Measurements from ENCODE around the gene DNAH17. TPM values are rescaled to one million over a fixed set of nuclear protein-coding genes. Genes with fewer than 3 reads are reported as not detected.

The DNAH17 gene
- total and polyA plus RNA-seq, 2 of the 13 experiments (the other 11 are each of a cell fraction or from before 2014, with no cell fraction given): 0.86 to 1.6 TPM

- Histone ChIP-seq H3K36me3 (replicated peaks in 1 of 2; ENCODE audit: control insufficient read depth in 1 of 2, insufficient read depth in 2 of 2, low read length in 2 of 2) (no peaks in the 10 kb centered on the region), H3K9ac (ENCODE audit: insufficient read depth, low read depth, low read length) (no peak overlapping the region), H2AFZ (ENCODE audit: low read length) (no peak overlapping the region), H3K27me3 (ENCODE audit: control insufficient read depth in 1 of 2, insufficient read depth in 2 of 2, low read length in 2 of 2) (no peaks in the 10 kb centered on the region; a peak in 1 of 5 replicates), H3K9me3 (ENCODE audit: low read length) (no peaks in the 10 kb centered on the region), H3K4me2 (ENCODE audit: low read depth, low read length) (no peak overlapping the region), H3K4me1 (ENCODE audit: insufficient read depth, low read length) (peaks cover 11% of the 10 kb centered on the region), H3K79me2 (ENCODE audit: insufficient read depth, low read length) (no peaks in the 10 kb centered on the region), H3K27ac (ENCODE audit: extremely low read length, insufficient read depth, low read length) (no peak overlapping the region), H4K20me1 (ENCODE audit: insufficient read depth, low read length) (no peaks in the 10 kb centered on the region), H3K4me3 (replicated peaks in 1 of 3; ENCODE audit: insufficient read depth in 1 of 3, low read depth in 2 of 3, low read length in 3 of 3) (no peak overlapping the region)
- in situ Hi-C loops (cut with HindIII; ENCODE audit: extremely low pct_ligation_motif_present, low pct_unique_long_range_greater_than_20kb): no loop called here
- ATAC-seq (no peak), DNase-seq (ENCODE audit: low spot score) (no peak), FAIRE-seq (no peak)
- no TSS peak for BruUV-seq (replicated peaks)
- ChIA-PET CTCF (ENCODE audit: low intra/inter-chr PET ratio, low total read pairs) (no interaction called here), POLR2A (interaction anchor here (1.4 to 1.8 kb wide), 2 partner anchors 12 to 21 kb away, joined by 3 to 5 read pairs; no protein-coding TSS in a partner anchor)
- 63% methylated on average over 8 of the region's 9 CpGs for WGBS (ENCODE audit: low lambda C conversion rate)
- TF ChIP-seq MED1 (CRISPR knock-in tag; IDR thresholded peaks at IDR 0.05): no peak
- no peak for TF ChIP-seq ZNF317 (CRISPR knock-in tag; IDR thresholded peaks at IDR 0.05)
- TF ChIP-seq GRHL1 (CRISPR knock-in tag; conservative IDR thresholded peaks at IDR 0.05): no peak
- TF ChIP-seq, protein P1, sequence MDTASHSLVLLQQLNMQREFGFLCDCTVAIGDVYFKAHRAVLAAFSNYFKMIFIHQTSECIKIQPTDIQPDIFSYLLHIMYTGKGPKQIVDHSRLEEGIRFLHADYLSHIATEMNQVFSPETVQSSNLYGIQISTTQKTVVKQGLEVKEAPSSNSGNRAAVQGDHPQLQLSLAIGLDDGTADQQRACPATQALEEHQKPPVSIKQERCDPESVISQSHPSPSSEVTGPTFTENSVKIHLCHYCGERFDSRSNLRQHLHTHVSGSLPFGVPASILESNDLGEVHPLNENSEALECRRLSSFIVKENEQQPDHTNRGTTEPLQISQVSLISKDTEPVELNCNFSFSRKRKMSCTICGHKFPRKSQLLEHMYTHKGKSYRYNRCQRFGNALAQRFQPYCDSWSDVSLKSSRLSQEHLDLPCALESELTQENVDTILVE (CRISPR knock-in tag; IDR thresholded peaks at IDR 0.05): no peak
- TF ChIP-seq MEIS2 (CRISPR knock-in tag; IDR thresholded peaks at IDR 0.05): no peak
- TF ChIP-seq NR2F1 (CRISPR knock-in tag; IDR thresholded peaks at IDR 0.05): no peak
- no peak for TF ChIP-seq SMARCC2 (IDR thresholded peaks at IDR 0.05)
- no peak for TF ChIP-seq SAP130 (CRISPR knock-in tag; IDR thresholded peaks at IDR 0.05; ENCODE audit: low read depth)
- no peak for TF ChIP-seq RFXAP (CRISPR knock-in tag; IDR thresholded peaks at IDR 0.05; ENCODE audit: borderline replicate concordance)
- no peak for TF ChIP-seq ZNF713 (CRISPR knock-in tag; IDR thresholded peaks at IDR 0.05)
- no peak for TF ChIP-seq MYC (CRISPR knock-in tag; IDR thresholded peaks at IDR 0.05; ENCODE audit: borderline replicate concordance)
- no peak for TF ChIP-seq TBX3 (IDR thresholded peaks at IDR 0.05; ENCODE audit: borderline replicate concordance)
- no peak for TF ChIP-seq KLF16 (CRISPR knock-in tag; IDR thresholded peaks at IDR 0.05)
- TF ChIP-seq NFRKB (IDR thresholded peaks at IDR 0.05): no peak
- no peak for TF ChIP-seq STAT5B (CRISPR knock-in tag; IDR thresholded peaks at IDR 0.05)
- no peak for TF ChIP-seq ZGPAT (CRISPR knock-in tag; IDR thresholded peaks at IDR 0.05)
- no peak for TF ChIP-seq ARHGAP35 (CRISPR knock-in tag; IDR thresholded peaks at IDR 0.05; ENCODE audit: borderline replicate concordance)
- TF ChIP-seq CREB3 (CRISPR knock-in tag; IDR thresholded peaks at IDR 0.05): no peak
- intact Hi-C loops (cut with micrococcal nuclease; ENCODE audit: unreplicated experiment): no loop called here
These were observed 3.1 kb upstream of the DNAH17 start for GRCh38 chr17:78580277-78580804.

Data from HepG2 (cell line).